Breast epithelium (tissue), 4 donors: ENCODE measurements around the gene ZCRB1. TPM values are rescaled to one million over a fixed set of nuclear protein-coding genes. Genes with fewer than 3 reads are reported as not detected.

Experiments used
- DNase-seq, 2 donors: peaks; one replicate each; pipeline ENCODE4 v3.0.0-alpha.2; 2019; ENCODE audit warnings: low spot score in 2 of 2
- H3K27ac ChIP-seq, 2 donors: fragments of 200-600 bp; sonication (generic) in 1 of 2; one replicate each; pipeline ENCODE4 v1.5.1; 2016 to 2019; ENCODE audit warnings: mild to moderate bottlenecking in 1 of 2
- H3K27me3 ChIP-seq, 2 donors: fragments of 200-600 bp; sonication (generic) in 1 of 2; one replicate each; pipeline versions ENCODE4 v1.5.1 to v1.6.0; 2017 to 2019; ENCODE audit warnings: control low read depth in 1 of 2, mild to moderate bottlenecking in 1 of 2
- H3K36me3 ChIP-seq: fragments of 200-600 bp; one replicate; pipeline ENCODE4 v1.5.1; 2019
- H3K4me1 ChIP-seq, 2 donors: fragments of 200-600 bp; sonication (generic); one replicate each; pipeline ENCODE4 v1.5.1; 2016 to 2019; ENCODE audit warnings: control low read depth in 1 of 2
- H3K4me3 ChIP-seq, 3 donors: fragments of 200-600 bp; sonication (generic); 1 replicate in 2 of 3; 2 replicates in 1 of 3; pipeline ENCODE4 v1.5.1; 2016 to 2019; ENCODE audit warnings: mild to moderate bottlenecking in 3 of 3, moderate library complexity in 2 of 3
- H3K9me3 ChIP-seq, 2 donors: fragments of 200-600 bp; sonication (generic) in 1 of 2; one replicate each; pipeline ENCODE4 v1.5.1; 2016 to 2019; ENCODE audit warnings: control low read depth in 1 of 2
- POLR2A ChIP-seq: fragments of 450-650 bp; IDR thresholded peaks from one replicate; pipeline ENCODE4 v1.6.1; 2016; ENCODE audit warnings: antibody characterized with exemption, mild to moderate bottlenecking, moderate library complexity
- POLR2AphosphoS5 ChIP-seq, 3 donors: sonication (generic); formaldehyde crosslinking; IDR thresholded peaks; one replicate each; pipeline ENCODE4 v1.6.1; 2017; ENCODE audit warnings: antibody characterized with exemption in 3 of 3
- intact Hi-C: fragments of 100-400 bp; cut with DNase I; formaldehyde crosslinking; loops from one replicate; pipeline ENCODE4 v1.15.1; 2023; ENCODE audit warnings: low total_unique reads
- total RNA-seq, 3 donors: library from RNA; depleted of rRNA; stranded (reverse); fragments of >200 nt; gene quantifications; one replicate each; pipeline ENCODE4 v1.1.0, GENCODE V29; 2016
- TF ChIP-seq, protein P1 (sequence below), 3 donors: fragments of 450-650 bp; IDR thresholded peaks; one replicate each; pipeline ENCODE4 v1.5.1; 2016 to 2017; ENCODE audit warnings: antibody characterized with exemption in 3 of 3, mild to moderate bottlenecking in 3 of 3, moderate library complexity in 3 of 3

Gene ZCRB1
- total RNA-seq, 3 donors from 2014 or later, result 28.0 to 34.9 (median 31.8) TPM

DNA sequence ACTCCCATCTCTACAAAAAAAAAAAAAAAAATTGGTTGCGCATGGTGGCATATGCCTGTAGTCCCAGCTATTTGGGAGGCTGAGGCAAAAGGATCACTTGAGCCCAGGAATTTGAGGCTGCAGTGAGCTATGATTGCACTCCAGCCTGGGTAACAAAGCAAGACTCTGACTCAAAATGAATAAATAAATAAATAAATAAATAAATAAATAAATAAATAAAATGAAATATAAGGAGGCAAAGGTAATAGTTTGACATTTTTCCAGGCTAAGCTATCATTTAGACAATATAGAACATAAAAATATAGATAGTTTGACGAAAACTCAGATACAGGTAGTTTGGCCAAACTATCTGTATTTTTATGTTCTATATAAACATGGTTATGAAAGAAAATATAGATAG, 40.5 kb downstream of the ZCRB1 start:
- TF ChIP-seq POLR2AphosphoS5 (IDR thresholded peaks at IDR 0.05), result no peak
- TF ChIP-seq, protein P1, sequence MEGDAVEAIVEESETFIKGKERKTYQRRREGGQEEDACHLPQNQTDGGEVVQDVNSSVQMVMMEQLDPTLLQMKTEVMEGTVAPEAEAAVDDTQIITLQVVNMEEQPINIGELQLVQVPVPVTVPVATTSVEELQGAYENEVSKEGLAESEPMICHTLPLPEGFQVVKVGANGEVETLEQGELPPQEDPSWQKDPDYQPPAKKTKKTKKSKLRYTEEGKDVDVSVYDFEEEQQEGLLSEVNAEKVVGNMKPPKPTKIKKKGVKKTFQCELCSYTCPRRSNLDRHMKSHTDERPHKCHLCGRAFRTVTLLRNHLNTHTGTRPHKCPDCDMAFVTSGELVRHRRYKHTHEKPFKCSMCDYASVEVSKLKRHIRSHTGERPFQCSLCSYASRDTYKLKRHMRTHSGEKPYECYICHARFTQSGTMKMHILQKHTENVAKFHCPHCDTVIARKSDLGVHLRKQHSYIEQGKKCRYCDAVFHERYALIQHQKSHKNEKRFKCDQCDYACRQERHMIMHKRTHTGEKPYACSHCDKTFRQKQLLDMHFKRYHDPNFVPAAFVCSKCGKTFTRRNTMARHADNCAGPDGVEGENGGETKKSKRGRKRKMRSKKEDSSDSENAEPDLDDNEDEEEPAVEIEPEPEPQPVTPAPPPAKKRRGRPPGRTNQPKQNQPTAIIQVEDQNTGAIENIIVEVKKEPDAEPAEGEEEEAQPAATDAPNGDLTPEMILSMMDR (IDR thresholded peaks at IDR 0.05), result no peak
- no peak for TF ChIP-seq POLR2A
- intact Hi-C loops, result no loop called here
- Histone ChIP-seq H3K27me3 (no peaks in the 10 kb centered on the region), H3K4me3 (no peak overlapping the region), H3K36me3 (no peaks in the 10 kb centered on the region), H3K4me1 (no peaks in the 10 kb centered on the region), H3K9me3 (no peaks in the 10 kb centered on the region), H3K27ac (no peak overlapping the region)
- DNase-seq, result no peak

DNA sequence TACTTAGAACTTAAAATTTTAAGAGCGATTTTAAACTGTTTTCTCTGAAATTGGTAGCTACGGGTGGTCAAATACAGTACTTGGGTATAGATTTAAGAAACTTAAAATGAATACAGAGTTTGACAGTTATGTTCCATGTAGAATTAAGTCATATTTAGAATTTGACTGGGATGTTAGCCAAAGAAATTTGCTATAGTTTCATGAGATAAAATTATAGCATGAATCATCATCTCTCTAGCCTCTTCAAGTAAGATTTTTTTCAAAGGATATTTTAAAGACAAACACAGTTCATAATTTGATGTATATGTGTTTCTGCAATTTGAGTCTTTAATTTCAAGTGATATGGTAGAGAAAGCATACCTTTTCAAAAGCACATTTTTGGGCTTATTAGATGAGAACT, 41.0 kb downstream of the ZCRB1 start:
- no peaks in the 10 kb centered on the region for H3K4me1 ChIP-seq
- H3K27me3 ChIP-seq, result no peaks in the 10 kb centered on the region
- TF ChIP-seq POLR2A, result no peak
- no peak for TF ChIP-seq POLR2AphosphoS5 (IDR thresholded peaks at IDR 0.05)
- TF ChIP-seq, protein P1 (IDR thresholded peaks at IDR 0.05), result no peak
- intact Hi-C loops, result no loop called here
- H3K9me3 ChIP-seq, result no peaks in the 10 kb centered on the region
- no peak overlapping the region for H3K4me3 ChIP-seq
- no peak for DNase-seq
- no peak overlapping the region for H3K27ac ChIP-seq
- H3K36me3 ChIP-seq, result no peaks in the 10 kb centered on the region

DNA sequence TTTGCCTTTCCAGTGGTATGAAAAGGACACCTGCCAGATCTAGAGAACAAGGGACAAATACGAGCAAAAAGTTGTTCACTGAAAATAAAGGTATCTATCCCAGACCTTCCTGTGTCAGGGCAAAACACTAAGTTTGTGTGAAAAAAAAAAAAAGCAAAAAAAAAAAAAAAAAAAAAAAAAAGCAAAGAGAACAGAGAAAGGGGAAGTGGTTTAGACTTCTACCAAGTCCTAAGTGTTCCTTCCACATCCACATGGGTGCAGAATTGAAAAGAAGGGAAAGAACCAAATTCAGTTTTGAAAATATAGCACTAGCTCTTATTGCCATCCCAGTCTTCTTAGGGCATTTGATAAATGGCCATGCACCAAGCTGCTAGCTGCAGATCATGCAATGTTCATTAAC, 41.7 kb downstream of the ZCRB1 start:
- Histone ChIP-seq H3K27ac (no peak overlapping the region), H3K9me3 (no peaks in the 10 kb centered on the region), H3K27me3 (no peaks in the 10 kb centered on the region), H3K4me3 (no peak overlapping the region), H3K36me3 (no peaks in the 10 kb centered on the region), H3K4me1 (no peaks in the 10 kb centered on the region)
- intact Hi-C loops, result no loop called here
- no peak for DNase-seq
- TF ChIP-seq POLR2AphosphoS5 (IDR thresholded peaks at IDR 0.05) (no peak), POLR2A (no peak)
- TF ChIP-seq, protein P1 (IDR thresholded peaks at IDR 0.05), result no peak

DNA sequence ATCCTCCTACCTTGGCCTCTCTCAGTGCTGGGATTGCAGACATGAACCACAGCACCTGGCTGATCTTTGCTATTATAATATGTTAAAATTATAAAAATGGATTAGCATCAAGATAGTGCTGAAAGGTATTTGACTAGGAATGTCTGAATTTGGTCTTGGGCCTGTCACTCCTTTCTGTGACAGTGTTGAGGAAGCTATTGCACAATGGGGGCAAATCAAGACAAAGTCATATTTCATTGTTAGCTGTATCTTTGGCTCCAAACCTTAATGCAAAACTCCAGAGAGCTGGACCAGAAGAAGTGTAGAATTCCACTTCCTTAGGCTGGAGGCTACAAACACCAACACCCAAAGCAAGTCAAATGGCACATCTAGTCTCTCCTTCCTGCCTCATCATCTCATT, 42.2 kb downstream of the ZCRB1 start:
- Histone ChIP-seq H3K4me1 (no peaks in the 10 kb centered on the region), H3K4me3 (no peak overlapping the region), H3K27me3 (no peaks in the 10 kb centered on the region), H3K27ac (no peak overlapping the region), H3K36me3 (no peaks in the 10 kb centered on the region), H3K9me3 (no peaks in the 10 kb centered on the region)
- no peak for DNase-seq
- intact Hi-C loops, result no loop called here
- TF ChIP-seq POLR2A (no peak), POLR2AphosphoS5 (IDR thresholded peaks at IDR 0.05) (no peak)
- TF ChIP-seq, protein P1 (IDR thresholded peaks at IDR 0.05), result no peak

DNA sequence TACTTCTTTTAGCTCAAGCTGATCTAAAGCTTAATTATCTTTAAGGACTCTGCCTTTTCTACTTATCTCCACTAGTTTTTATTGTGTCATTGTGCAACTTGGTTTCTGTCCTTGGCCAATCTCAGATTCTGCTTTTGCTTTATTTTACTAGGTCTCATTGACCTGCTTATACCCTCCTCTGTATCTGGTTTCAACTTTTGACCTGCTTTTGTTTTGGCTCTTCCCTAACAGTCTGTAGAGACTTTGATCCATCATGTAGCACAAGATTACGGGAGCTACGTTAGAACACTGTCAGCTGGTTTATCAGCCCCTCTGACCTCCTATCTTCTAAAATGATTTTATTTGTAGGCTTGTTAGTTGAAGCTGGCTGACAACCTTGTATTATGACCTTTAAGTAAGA, 43.6 kb downstream of the ZCRB1 start:
- intact Hi-C loops, result no loop called here
- no peaks in the 10 kb centered on the region for H3K9me3 ChIP-seq

More for the DNA sequence above, 43.6 kb downstream of the ZCRB1 start:
- TF ChIP-seq POLR2AphosphoS5 (IDR thresholded peaks at IDR 0.05) (no peak), POLR2A (no peak)
- TF ChIP-seq, protein P1 (IDR thresholded peaks at IDR 0.05), result no peak
- H3K27me3 ChIP-seq, result no peaks in the 10 kb centered on the region
- H3K36me3 ChIP-seq, result no peaks in the 10 kb centered on the region
- H3K4me3 ChIP-seq, result no peak overlapping the region
- H3K27ac ChIP-seq, result no peak overlapping the region
- no peaks in the 10 kb centered on the region for H3K4me1 ChIP-seq
- DNase-seq, result no peak
